NT2/D1 (cell line): ENCODE results near the gene RERE.

Experiments
- DNase-seq: peaks from one replicate; pipeline ENCODE4 v3.0.0-alpha.2; 2011; ENCODE audit warnings: low read depth, low spot score
- H3K27me3 ChIP-seq: 2 replicates; pipeline ENCODE4 v1.6.0; 2011; ENCODE audit warnings: mild to moderate bottlenecking; ENCODE audit not compliant: insufficient read length, insufficient read depth
- H3K36me3 ChIP-seq: 2 replicates; pipeline ENCODE4 v1.6.1; 2011; ENCODE audit warnings: mild to moderate bottlenecking, low read length, mixed read lengths; ENCODE audit not compliant: insufficient read depth, insufficient read length
- H3K4me1 ChIP-seq: 2 replicates; pipeline ENCODE4 v1.5.1; 2011; ENCODE audit not compliant: insufficient read depth, insufficient read length
- H3K4me3 ChIP-seq: 2 replicates; pipeline ENCODE4 v1.5.1; 2011; ENCODE audit warnings: low read depth; ENCODE audit not compliant: insufficient read length
- H3K9ac ChIP-seq: 2 replicates; pipeline ENCODE4 v1.6.0; 2011; ENCODE audit warnings: low read depth; ENCODE audit not compliant: insufficient read length
- H3K9me3 ChIP-seq: 2 replicates; pipeline ENCODE4 v1.5.1; 2011; ENCODE audit warnings: mild to moderate bottlenecking, low read length; ENCODE audit not compliant: insufficient read depth
- SUZ12 ChIP-seq: IDR thresholded peaks from 2 replicates; pipeline ENCODE4 v1.6.1; 2011; ENCODE audit not compliant: insufficient read length, insufficient read depth; ENCODE audit errors: extremely low read depth
- YY1 ChIP-seq: IDR thresholded peaks from 2 replicates; pipeline ENCODE4 v1.6.1; 2011; ENCODE audit not compliant: insufficient read length, insufficient read depth
- ZNF274 ChIP-seq: IDR thresholded peaks from 2 replicates; pipeline ENCODE4 v1.6.1; 2011; ENCODE audit warnings: mild to moderate bottlenecking, low read depth, low read length

The RERE gene

DNA sequence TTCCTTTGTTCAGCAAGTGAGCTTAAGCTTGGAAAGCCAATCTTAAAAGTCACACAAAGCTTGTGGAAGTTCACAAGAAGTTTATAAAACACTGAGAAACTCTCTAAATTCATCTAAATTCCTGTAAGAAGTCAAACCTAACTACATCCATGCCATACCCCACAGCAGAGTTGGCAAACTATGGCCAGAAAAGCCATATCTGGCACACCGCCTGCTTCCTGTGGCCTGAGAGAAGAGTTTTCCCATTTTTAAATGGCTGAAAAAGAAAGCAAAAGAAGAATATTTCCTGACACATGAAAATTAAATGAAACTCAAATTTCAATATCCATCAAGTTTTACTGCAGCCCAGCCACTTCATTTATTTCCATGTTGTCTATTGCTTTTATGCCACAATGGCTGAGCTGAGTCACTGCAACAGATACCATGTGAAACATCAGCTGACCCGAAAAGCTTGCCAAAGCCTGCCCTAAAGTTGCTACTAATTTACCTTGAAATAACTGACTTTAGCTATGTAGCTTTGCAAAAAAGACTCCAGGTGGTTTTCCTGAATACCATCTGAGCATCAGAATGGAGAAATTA, 262.4 kb downstream of the RERE start:
- H3K36me3 ChIP-seq, result peaks cover 13% of the 10 kb centered on the region
- peaks cover 7% of the 10 kb centered on the region for H3K4me1 ChIP-seq
- no peak for DNase-seq
- no peaks in the 10 kb centered on the region for H3K27me3 ChIP-seq
- H3K9me3 ChIP-seq, result no peaks in the 10 kb centered on the region
- no peak overlapping the region for H3K4me3 ChIP-seq
- no peak for TF ChIP-seq YY1
- no peak for TF ChIP-seq SUZ12
- TF ChIP-seq ZNF274, result no peak
- H3K9ac ChIP-seq, result no peak overlapping the region

DNA sequence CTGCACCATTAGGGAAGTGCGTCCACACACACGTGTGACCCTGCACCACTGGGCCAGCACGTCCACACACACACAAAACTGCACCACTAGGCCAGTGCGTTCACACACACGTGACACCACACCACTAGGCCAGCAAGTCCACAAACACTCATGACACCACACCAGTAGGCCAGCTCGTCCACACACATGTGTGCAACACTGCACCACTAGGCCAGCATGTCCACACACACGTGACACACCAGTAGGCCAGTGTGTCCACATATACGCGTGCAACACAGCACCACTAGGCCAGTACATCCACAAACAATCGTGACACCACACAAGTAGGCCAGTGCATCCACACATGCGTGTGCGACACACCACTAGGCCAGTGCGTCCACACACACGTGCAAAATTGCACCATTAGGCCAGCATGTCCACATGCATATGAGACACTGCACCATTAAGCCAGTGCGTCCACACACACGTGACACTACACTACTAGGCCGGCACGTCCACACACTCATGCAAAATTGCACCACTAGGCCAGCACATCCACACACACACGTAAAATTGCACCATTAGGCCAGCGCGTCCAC, 264.5 kb downstream of the RERE start:
- Histone ChIP-seq H3K27me3 (no peaks in the 10 kb centered on the region), H3K9me3 (no peaks in the 10 kb centered on the region), H3K36me3 (peaks cover 13% of the 10 kb centered on the region), H3K4me1 (peaks cover 7% of the 10 kb centered on the region), H3K4me3 (no peak overlapping the region), H3K9ac (no peak overlapping the region)
- no peak for DNase-seq
- TF ChIP-seq YY1 (no peak), SUZ12 (no peak), ZNF274 (no peak)

- TF ChIP-seq YY1 (no peak), ZNF274 (no peak), SUZ12 (no peak)
- DNase-seq, result no peak
- H3K9me3 ChIP-seq, result no peaks in the 10 kb centered on the region
- H3K9ac ChIP-seq, result no peak overlapping the region
- peaks cover 7% of the 10 kb centered on the region for H3K4me1 ChIP-seq
- no peaks in the 10 kb centered on the region for H3K27me3 ChIP-seq
- H3K4me3 ChIP-seq, result no peak overlapping the region
- peaks cover 13% of the 10 kb centered on the region for H3K36me3 ChIP-seq
Observed at GRCh38 chr1:8551613-8552489, 265.6 kb downstream of the RERE start.

DNA sequence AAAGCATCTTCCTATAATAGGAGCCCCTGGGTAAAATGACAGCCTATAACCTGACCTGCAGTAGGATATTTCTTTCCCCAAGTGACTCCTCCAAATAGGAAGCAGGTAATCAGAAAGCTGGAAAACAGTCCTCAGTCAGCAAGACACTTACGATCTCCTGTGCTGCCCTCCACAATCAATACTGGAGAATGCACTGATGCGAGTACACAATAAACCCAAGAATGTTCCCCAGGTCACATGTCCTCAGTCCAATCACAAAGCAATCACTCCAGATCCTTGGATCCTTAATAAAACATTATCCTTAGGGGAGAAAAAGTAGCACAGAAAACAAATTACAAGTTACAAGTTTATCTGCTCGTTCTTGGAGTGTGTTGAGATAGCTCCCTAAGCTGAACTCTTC, 266.4 kb downstream of the RERE start:
- Histone ChIP-seq H3K36me3 (peaks cover 8% of the 10 kb centered on the region), H3K9me3 (no peaks in the 10 kb centered on the region), H3K27me3 (no peaks in the 10 kb centered on the region), H3K9ac (no peak overlapping the region), H3K4me1 (peaks cover 7% of the 10 kb centered on the region), H3K4me3 (no peak overlapping the region)
- no peak for DNase-seq
- no peak for TF ChIP-seq YY1
- no peak for TF ChIP-seq SUZ12
- TF ChIP-seq ZNF274, result no peak

- H3K27me3 ChIP-seq, result no peaks in the 10 kb centered on the region
- peaks cover 2% of the 10 kb centered on the region for H3K4me1 ChIP-seq
- no peak for DNase-seq
- H3K9ac ChIP-seq, result no peak overlapping the region
- TF ChIP-seq ZNF274 (no peak), YY1 (no peak), SUZ12 (no peak)
- H3K9me3 ChIP-seq, result peaks cover 9% of the 10 kb centered on the region
- peaks cover 6% of the 10 kb centered on the region for H3K36me3 ChIP-seq
- H3K4me3 ChIP-seq, result no peak overlapping the region
Observed at GRCh38 chr1:8547791-8548190, 269.6 kb downstream of the RERE start.

DNA sequence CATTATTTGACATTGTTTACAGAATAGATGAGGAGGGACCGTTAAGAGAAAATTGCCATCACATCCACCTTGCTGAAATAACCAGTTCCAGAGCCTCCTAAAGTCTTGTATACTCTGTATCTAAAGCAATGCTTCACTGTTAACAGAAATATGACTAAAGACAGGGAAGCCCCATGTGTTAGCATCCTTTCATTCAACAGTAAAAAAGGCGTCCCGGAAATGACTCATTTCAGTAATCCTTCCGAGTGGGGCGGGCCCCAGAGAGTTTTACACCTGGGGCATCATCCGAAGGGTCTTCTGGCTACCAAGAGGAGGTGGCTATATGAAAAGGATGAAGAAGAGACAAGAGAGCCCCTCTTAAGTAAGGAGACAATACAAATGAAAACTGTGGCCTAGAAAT, 272.4 kb downstream of the RERE start:
- no peak for TF ChIP-seq ZNF274
- TF ChIP-seq SUZ12, result no peak
- TF ChIP-seq YY1, result no peak
- no peaks in the 10 kb centered on the region for H3K27me3 ChIP-seq
- no peak for DNase-seq
- H3K9me3 ChIP-seq, result peaks cover 9% of the 10 kb centered on the region
- no peaks in the 10 kb centered on the region for H3K4me1 ChIP-seq
- H3K36me3 ChIP-seq, result peaks cover 4% of the 10 kb centered on the region
- H3K4me3 ChIP-seq, result no peak overlapping the region
- no peak overlapping the region for H3K9ac ChIP-seq

- peaks cover 4% of the 10 kb centered on the region for H3K36me3 ChIP-seq
- DNase-seq, result no peak
- TF ChIP-seq YY1, result no peak
- no peak for TF ChIP-seq SUZ12
- no peak for TF ChIP-seq ZNF274
Observed at GRCh38 chr1:8544644-8545043, 272.8 kb downstream of the RERE start.

More at GRCh38 chr1:8544644-8545043, 272.8 kb downstream of the RERE start:
- Histone ChIP-seq H3K4me3 (no peak overlapping the region), H3K27me3 (no peaks in the 10 kb centered on the region), H3K9ac (no peak overlapping the region), H3K9me3 (peaks cover 9% of the 10 kb centered on the region), H3K4me1 (no peaks in the 10 kb centered on the region)
